MG63 (cell line): Measurements from ENCODE around the gene ZNF574. TPM values are rescaled to one million over a fixed set of nuclear protein-coding genes. Genes with fewer than 3 reads are reported as not detected.

ENCODE experiments used
- DNase-seq: peaks from one replicate; pipeline ENCODE4 v3.0.0-alpha.2; 2020
- H3K27me3 ChIP-seq: fragments of 250-450 bp; sonication (Bioruptor Pico); 2 replicates; pipeline ENCODE4 v1.5.1; 2020; ENCODE audit warnings: mild to moderate bottlenecking, moderate library complexity
- H3K36me3 ChIP-seq: fragments of 250-450 bp; sonication (Bioruptor Pico); 2 replicates; pipeline ENCODE4 v1.5.1; 2020; ENCODE audit warnings: mild to moderate bottlenecking, moderate library complexity
- H3K4me3 ChIP-seq: fragments of 250-450 bp; sonication (Bioruptor Pico); 2 replicates; pipeline ENCODE4 v1.5.1; 2020; ENCODE audit warnings: mild to moderate bottlenecking, moderate library complexity
- H3K9me3 ChIP-seq: fragments of 250-450 bp; sonication (Bioruptor Pico); 2 replicates; pipeline ENCODE4 v1.5.1; 2020; ENCODE audit warnings: mild to moderate bottlenecking, moderate library complexity
- total RNA-seq: library from RNA; depleted of rRNA; stranded (reverse); fragments of >200 nt; shearing (Covaris generic); gene quantifications from 2 replicates; pipeline ENCODE4 v1.2.3, GENCODE V29; 2014; ENCODE audit warnings: low replicate concordance

Gene ZNF574
- total RNA-seq, 1 experiment from 2014 or later = 18.8 TPM

GRCh38 chr19:42052241-42052863 is 23.6 kb upstream of the ZNF574 start:
- Histone ChIP-seq H3K9me3 (no peaks in the 10 kb centered on the region), H3K36me3 (no peaks in the 10 kb centered on the region), H3K27me3 (no peaks in the 10 kb centered on the region), H3K4me3 (no peak overlapping the region)
- DNase-seq = no peak

GRCh38 chr19:42053037-42053935 is 22.7 kb upstream of the ZNF574 start:
- Histone ChIP-seq H3K4me3 (no peak overlapping the region), H3K27me3 (no peaks in the 10 kb centered on the region), H3K36me3 (no peaks in the 10 kb centered on the region), H3K9me3 (no peaks in the 10 kb centered on the region)
- DNase-seq = no peak

- Histone ChIP-seq H3K27me3 (no peaks in the 10 kb centered on the region), H3K36me3 (no peaks in the 10 kb centered on the region), H3K4me3 (no peak overlapping the region), H3K9me3 (no peaks in the 10 kb centered on the region)
- DNase-seq = no peak
These were observed 21.8 kb upstream of the ZNF574 start for GRCh38 chr19:42054205-42054604.

- Histone ChIP-seq H3K36me3 (no peaks in the 10 kb centered on the region), H3K27me3 (no peaks in the 10 kb centered on the region), H3K9me3 (no peaks in the 10 kb centered on the region), H3K4me3 (no peak overlapping the region)
- no peak for DNase-seq
These were observed 18.1 kb upstream of the ZNF574 start for GRCh38 chr19:42057846-42058245.

GRCh38 chr19:42059196-42059595 is 16.8 kb upstream of the ZNF574 start:
- Histone ChIP-seq H3K4me3 (no peak overlapping the region), H3K36me3 (no peaks in the 10 kb centered on the region), H3K27me3 (no peaks in the 10 kb centered on the region), H3K9me3 (no peaks in the 10 kb centered on the region)
- no peak for DNase-seq

GRCh38 chr19:42060117-42060516 is 15.8 kb upstream of the ZNF574 start:
- H3K27me3 ChIP-seq = no peaks in the 10 kb centered on the region
- H3K36me3 ChIP-seq = no peaks in the 10 kb centered on the region
- no peaks in the 10 kb centered on the region for H3K9me3 ChIP-seq
- H3K4me3 ChIP-seq = no peak overlapping the region
- DNase-seq = no peak

GRCh38 chr19:42062381-42062780 is 13.6 kb upstream of the ZNF574 start:
- Histone ChIP-seq H3K36me3 (no peaks in the 10 kb centered on the region), H3K9me3 (no peaks in the 10 kb centered on the region), H3K4me3 (no peak overlapping the region), H3K27me3 (peaks cover 9% of the 10 kb centered on the region)
- no peak for DNase-seq

- Histone ChIP-seq H3K27me3 (peaks cover 12% of the 10 kb centered on the region), H3K4me3 (no peak overlapping the region), H3K9me3 (no peaks in the 10 kb centered on the region), H3K36me3 (no peaks in the 10 kb centered on the region)
- DNase-seq = no peak
These were observed 11.5 kb upstream of the ZNF574 start for GRCh38 chr19:42064432-42064831.

GRCh38 chr19:42065051-42065450 is 10.9 kb upstream of the ZNF574 start:
- no peak overlapping the region for H3K4me3 ChIP-seq
- no peak for DNase-seq
- H3K27me3 ChIP-seq = peaks cover 12% of the 10 kb centered on the region
- H3K9me3 ChIP-seq = no peaks in the 10 kb centered on the region
- H3K36me3 ChIP-seq = no peaks in the 10 kb centered on the region

GRCh38 chr19:42065511-42065910 is 10.5 kb upstream of the ZNF574 start:
- Histone ChIP-seq H3K9me3 (no peaks in the 10 kb centered on the region), H3K27me3 (peaks cover 12% of the 10 kb centered on the region), H3K4me3 (no peak overlapping the region), H3K36me3 (no peaks in the 10 kb centered on the region)
- DNase-seq = no peak

GRCh38 chr19:42066075-42066754 is 9.8 kb upstream of the ZNF574 start:
- DNase-seq = peak; percentile 43
- H3K9me3 ChIP-seq = no peaks in the 10 kb centered on the region
- no peaks in the 10 kb centered on the region for H3K36me3 ChIP-seq
- H3K27me3 ChIP-seq = peaks cover 12% of the 10 kb centered on the region
- no peak overlapping the region for H3K4me3 ChIP-seq

GRCh38 chr19:42067315-42067888 is 8.6 kb upstream of the ZNF574 start:
- Histone ChIP-seq H3K36me3 (no peaks in the 10 kb centered on the region), H3K9me3 (no peaks in the 10 kb centered on the region), H3K4me3 (no peak overlapping the region), H3K27me3 (peaks cover 12% of the 10 kb centered on the region)
- DNase-seq = no peak

GRCh38 chr19:42068361-42068755 is 7.6 kb upstream of the ZNF574 start:
- Histone ChIP-seq H3K9me3 (no peaks in the 10 kb centered on the region), H3K36me3 (no peaks in the 10 kb centered on the region), H3K4me3 (no peak overlapping the region), H3K27me3 (peaks cover 12% of the 10 kb centered on the region)
- no peak for DNase-seq

- Histone ChIP-seq H3K9me3 (no peaks in the 10 kb centered on the region), H3K36me3 (no peaks in the 10 kb centered on the region), H3K4me3 (no peak overlapping the region), H3K27me3 (peaks cover 12% of the 10 kb centered on the region)
- no peak for DNase-seq
These were observed 7.0 kb upstream of the ZNF574 start for GRCh38 chr19:42068756-42069571.

- Histone ChIP-seq H3K36me3 (no peaks in the 10 kb centered on the region), H3K27me3 (peaks cover 12% of the 10 kb centered on the region), H3K4me3 (no peak within 1 kb of the TSS), H3K9me3 (no peaks in the 10 kb centered on the region)
- DNase-seq = no peak
These were observed 6.2 kb upstream of the ZNF574 start, which contains the start of gene GRIK5 for GRCh38 chr19:42069619-42070351. GRIK5 (minus strand) TSS chr19:42070206; CDS start chr19:42065770, 4,436 bp downstream.

GRCh38 chr19:42071247-42071646 is 4.7 kb upstream of the ZNF574 start:
- no peak for DNase-seq
- H3K4me3 ChIP-seq = no peak overlapping the region
- no peaks in the 10 kb centered on the region for H3K36me3 ChIP-seq
- H3K9me3 ChIP-seq = no peaks in the 10 kb centered on the region
- peaks cover 12% of the 10 kb centered on the region for H3K27me3 ChIP-seq
